ENCODE data around the gene YRDC. TPM values are rescaled to one million over a fixed set of nuclear protein-coding genes. Genes with fewer than 3 reads are reported as not detected.

Gene YRDC
- total and polyA plus RNA-seq, 2 experiments from 2014 or later = 18.4 to 46.0 TPM

- TF ChIP-seq, protein P1, sequence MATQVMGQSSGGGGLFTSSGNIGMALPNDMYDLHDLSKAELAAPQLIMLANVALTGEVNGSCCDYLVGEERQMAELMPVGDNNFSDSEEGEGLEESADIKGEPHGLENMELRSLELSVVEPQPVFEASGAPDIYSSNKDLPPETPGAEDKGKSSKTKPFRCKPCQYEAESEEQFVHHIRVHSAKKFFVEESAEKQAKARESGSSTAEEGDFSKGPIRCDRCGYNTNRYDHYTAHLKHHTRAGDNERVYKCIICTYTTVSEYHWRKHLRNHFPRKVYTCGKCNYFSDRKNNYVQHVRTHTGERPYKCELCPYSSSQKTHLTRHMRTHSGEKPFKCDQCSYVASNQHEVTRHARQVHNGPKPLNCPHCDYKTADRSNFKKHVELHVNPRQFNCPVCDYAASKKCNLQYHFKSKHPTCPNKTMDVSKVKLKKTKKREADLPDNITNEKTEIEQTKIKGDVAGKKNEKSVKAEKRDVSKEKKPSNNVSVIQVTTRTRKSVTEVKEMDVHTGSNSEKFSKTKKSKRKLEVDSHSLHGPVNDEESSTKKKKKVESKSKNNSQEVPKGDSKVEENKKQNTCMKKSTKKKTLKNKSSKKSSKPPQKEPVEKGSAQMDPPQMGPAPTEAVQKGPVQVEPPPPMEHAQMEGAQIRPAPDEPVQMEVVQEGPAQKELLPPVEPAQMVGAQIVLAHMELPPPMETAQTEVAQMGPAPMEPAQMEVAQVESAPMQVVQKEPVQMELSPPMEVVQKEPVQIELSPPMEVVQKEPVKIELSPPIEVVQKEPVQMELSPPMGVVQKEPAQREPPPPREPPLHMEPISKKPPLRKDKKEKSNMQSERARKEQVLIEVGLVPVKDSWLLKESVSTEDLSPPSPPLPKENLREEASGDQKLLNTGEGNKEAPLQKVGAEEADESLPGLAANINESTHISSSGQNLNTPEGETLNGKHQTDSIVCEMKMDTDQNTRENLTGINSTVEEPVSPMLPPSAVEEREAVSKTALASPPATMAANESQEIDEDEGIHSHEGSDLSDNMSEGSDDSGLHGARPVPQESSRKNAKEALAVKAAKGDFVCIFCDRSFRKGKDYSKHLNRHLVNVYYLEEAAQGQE (IDR thresholded peaks at IDR 0.05; ENCODE audit: unreplicated experiment) = no peak
- TF ChIP-seq ZNF462 (CRISPR knock-in tag; IDR thresholded peaks at IDR 0.05) (no peak), ETS1 (IDR thresholded peaks at IDR 0.05) (no peak)
- TF ChIP-seq, protein P2, sequence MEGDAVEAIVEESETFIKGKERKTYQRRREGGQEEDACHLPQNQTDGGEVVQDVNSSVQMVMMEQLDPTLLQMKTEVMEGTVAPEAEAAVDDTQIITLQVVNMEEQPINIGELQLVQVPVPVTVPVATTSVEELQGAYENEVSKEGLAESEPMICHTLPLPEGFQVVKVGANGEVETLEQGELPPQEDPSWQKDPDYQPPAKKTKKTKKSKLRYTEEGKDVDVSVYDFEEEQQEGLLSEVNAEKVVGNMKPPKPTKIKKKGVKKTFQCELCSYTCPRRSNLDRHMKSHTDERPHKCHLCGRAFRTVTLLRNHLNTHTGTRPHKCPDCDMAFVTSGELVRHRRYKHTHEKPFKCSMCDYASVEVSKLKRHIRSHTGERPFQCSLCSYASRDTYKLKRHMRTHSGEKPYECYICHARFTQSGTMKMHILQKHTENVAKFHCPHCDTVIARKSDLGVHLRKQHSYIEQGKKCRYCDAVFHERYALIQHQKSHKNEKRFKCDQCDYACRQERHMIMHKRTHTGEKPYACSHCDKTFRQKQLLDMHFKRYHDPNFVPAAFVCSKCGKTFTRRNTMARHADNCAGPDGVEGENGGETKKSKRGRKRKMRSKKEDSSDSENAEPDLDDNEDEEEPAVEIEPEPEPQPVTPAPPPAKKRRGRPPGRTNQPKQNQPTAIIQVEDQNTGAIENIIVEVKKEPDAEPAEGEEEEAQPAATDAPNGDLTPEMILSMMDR (conservative IDR thresholded peaks at IDR 0.05; ENCODE audit: low read depth in 2 of 2) = no peak
Observed at GRCh38 chr1:37797750-37798345, 10.2 kb downstream of the YRDC start (continued).
